HG03159 (cell line): ENCODE measurements around the gene RFNG.

Experiments used
- ATAC-seq: cut with Tn5 transposase; IDR thresholded peaks from one replicate; pipeline ENCODE4 v1.9.1; 2021; ENCODE audit warnings: mild to moderate bottlenecking, moderate library complexity; ENCODE audit not compliant: unreplicated experiment

Gene RFNG

DNA sequence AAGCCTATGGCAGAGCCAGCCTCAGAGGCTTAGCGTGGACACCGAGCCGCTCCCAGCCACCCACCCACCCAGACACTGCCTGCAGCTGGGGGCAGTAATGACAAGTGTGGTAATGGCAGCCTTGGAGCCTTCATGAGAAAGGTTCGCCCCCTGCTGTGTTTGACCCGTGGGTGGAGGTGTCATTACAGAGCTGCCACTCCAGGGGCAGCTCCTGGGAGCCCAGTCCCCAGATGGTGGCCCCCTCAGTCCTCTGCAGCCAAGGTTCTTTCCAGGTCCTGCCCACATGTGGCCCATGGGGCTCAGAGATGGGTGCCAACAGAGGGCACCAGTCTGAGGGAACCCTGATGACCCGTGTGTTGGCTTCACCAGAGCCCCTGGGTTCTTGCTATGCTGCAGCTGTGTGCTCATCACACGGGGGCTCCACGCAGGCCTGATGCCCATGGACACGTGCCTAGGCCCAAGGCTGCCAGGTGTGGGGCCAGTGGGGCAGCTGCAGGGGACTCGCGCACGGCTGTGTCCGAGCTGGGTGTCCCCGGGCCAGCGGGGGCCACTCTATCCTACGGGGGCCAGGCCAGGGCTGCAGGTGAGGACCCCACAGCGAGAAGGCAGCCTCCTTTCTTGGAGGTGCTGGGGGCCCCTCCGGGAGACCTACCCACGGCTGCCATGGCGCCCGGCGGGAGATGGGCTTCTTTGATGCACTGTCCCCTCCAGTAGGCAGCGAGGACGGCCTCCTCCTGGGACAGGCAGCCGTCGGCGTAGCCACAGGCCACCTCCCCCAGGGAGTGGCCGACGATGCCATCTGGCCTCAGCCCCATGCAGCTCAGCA lies 38.3 kb upstream of the RFNG start:
- ATAC-seq, result no peak

DNA sequence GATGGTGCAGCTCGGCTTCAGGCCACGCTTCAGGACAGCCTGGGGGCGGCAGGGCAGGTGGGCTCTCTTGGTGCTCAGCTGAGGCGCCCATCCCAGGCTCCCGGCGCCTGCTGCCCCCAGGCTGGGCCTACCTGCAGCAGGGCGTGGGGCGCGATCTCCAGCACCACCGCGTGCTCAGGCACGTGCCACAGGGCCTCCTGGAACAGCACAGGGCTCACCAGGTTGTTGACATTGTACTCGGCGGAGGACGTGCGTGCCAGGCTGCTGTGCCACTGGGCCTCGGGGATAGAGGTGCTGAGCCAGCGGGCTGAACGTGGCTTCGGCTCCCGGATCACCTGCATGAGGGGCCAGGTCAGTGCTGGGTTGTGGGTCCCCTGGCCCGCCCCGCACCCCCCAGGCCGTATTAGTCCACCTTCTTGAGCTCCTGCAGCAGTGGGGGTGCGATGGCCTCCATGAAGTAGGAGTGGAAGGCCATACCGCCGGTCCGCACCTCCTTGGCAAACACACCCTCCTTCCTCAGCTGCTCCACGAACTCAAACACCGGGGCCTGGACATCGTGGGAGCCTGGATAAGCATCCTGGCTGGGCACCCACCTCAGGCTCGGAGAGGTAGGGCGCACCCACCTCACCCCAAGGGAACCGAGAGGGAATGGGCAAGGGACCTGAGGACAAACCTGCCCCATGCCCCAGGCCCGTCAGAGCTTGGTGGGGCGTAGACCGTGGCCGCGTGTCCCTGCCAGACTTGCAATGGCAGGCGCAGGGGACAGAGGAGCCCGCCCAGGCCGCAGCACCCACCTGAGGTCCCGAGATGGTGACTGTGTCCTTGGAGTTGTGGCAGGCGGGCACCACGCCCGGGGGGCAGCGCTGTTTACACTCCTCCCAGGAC lies 37.5 kb upstream of the RFNG start:
- ATAC-seq, result no peak

DNA sequence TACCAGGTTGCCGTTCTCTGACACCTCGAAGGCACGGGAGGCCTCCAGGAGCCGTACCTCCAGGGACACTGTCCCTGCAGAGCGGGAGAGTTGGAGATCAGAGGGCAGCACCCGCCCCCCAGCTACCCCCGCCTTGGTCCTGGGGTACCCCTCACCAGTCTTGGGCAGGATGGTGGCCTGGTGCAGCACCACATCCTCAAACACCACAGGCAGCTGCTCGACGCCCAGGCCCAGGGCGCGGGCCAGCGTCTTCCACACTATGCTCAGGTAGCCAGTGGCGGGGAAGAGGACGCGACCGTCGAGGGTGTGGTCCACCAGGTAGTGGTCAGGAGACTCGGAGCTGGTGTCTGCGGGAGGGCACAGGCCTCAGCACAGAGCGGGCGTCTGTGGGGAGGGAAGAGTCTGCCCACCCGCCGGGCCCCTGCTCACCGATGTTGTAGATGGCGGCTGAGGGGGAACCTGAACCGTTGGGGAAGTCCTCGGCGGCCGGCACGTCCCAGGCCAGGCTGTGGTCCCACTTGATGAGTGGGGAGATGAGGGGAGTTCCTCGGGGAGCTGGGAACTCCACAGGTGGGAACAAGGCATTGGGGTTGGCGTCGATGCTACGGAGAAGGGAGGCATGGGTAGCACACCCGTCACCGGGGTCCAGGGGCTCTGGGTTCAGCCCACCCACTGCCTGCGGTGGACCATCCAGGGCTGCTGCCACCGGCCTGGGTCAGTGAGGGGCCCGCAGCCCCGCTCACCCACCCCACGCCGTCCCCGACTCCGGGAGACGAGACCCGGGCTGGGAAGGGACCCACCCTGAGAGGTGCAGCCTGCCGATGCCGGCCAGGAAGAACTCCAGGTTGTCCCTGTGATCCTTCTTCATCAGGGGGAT lies 36.6 kb upstream of the RFNG start:
- ATAC-seq, result no peak

DNA sequence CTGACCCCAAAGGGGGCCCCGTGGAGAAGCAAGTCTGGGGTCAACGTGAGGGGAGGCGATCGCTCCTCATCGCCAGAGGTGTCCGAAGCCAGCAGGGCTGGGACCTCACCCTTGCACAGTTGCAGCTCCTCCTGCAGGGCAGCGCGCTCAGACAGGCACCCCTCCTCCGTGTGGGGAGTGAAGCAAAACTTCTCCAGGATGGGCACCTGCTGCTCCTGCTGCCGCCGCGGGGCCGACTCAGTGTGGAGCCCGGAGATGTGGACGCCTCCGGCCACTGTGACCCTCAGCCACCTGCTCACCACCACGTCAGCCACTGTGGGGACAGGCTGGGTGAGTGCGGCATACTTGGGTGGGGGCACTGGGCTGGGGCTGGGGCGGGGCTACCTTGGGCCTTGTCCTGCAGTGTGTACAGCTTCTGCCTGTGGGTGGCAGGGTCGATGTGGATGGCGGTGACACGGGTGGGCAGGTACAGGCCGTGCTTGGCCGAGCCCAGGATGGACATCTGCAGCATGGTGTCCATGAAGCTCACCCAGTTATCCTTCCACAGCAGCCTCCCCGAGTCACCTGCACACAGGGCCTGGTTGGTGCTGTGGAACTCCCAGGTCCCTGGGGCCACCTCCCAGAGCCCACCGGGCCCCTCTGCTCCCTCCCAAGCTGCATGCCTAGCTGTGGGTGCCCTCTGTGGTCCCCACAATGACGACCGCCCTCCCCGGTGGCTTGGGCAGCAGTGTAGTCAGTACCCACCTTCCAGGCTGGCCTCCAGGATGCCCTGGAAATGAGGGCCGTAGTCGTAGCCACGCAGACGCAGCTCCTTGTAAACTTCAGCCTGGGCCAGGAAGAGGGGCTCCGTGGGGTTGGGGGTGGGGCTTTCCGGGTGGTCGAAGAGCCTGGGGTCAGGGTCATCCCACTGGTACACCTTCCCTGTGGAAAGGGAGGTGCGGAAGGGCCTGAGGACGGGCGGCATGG lies 35.6 kb upstream of the RFNG start:
- no peak for ATAC-seq

DNA sequence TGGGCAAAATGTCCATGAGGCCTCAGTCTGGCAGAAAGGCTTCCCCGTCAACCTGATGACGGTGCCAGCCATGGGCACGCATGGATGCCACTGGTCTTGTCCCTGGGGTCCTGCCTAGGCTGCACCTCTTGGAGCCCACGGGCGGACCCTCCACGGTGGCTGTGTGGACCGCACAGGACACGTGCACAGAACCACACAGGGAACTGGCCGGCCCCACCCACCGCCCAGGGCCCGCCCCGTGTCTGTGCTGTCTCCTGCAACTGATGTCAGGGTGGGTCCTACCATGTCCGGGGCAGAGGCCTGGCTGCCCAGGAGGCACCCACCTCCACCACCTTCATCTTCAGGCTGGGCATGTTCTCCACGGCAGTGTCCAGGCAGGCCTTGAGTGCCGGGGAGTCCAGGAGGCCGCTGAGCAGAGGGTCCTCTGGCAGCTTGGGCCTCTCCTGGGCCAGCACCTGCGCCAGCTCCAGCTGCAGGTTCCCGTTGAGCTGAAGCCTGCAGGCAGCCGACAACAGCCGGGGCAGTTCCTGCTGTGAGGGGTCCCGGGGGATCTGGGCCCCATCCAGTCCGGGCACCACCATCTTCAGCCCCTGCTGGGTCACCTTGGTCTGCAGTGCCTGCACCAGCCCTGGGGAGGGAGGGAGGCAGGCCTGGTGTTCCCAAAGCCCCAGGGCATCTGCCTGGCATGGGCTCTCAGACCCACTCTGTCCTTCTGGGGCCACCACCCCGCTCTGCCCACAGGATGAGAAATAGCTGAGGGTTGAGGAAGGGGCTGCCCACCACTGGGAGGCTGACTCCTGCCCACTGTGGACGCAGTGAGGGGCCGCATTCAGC lies 34.5 kb upstream of the RFNG start:
- no peak for ATAC-seq

DNA sequence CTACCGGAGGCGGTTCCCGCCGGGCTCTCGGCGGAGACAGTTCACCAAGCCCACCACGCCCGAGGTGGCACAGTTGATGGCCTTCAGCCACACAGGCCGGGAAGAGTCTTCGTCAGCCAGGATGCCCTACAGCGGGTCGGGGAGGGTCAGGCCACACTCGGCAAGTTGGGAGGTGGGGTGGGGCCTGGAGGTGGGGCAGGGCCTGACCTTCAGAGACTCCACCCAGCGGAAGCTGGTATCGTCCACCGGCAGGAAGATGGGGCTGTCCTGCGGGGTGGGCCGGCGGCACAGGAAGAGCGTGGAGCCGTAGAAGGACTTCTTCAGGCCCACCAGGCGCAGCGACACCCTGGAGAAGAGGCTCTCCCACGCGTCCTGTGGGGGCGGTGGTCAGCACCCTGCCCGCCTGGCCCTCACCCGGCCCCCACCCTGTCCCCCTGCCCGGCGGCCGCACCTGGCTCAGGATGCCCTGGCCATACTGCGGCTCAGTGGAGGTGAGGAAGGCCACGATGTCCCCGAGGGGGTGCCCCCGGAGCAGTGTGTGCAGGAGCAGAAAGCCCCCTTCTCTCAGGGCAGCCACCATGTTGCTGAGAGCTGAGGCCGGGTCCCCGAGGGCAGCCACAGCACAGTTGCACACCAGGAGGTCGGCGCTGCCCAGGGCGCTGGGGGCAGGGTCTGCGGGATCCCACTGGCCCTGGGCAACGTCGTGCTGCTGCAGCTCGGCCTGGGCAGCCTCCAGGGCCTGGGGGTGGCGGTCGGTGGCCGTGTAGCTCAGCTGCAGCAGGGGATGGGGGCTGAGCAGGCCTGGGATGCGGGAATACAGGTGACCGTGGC lies 33.6 kb upstream of the RFNG start:
- no peak for ATAC-seq

DNA sequence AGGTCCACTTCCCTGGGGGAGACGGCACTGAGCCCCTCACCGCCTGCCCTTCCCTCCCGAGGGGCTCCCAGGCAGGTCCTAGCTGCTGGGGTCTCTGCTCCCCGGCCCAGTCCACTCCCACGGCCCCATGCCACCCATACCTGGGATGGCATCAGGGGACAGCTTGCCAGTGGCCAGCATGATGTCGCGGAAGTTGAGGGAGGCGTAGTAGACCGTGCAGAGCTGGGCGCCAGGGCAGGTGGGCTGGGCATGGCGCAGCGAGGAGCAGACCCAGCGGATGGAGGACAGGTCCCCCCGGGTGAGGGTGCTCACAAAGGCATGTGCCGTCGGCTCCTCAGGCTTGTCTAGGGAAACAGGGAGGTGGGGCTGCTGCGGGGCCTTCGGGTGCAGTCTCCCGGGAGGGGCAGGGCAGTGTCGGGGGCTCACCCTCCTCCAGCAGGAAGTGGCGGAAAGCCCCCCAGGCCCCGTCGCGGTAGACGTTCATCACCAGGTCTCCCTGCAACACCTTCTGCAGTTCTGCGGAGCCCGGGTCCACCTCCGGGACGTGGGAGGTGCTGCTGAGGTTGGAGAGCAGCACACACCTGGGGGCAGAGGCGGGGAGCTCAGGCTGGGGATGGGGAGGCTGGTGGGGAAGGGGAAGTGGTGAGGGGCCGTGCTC lies 32.9 kb upstream of the RFNG start:
- no peak for ATAC-seq

DNA sequence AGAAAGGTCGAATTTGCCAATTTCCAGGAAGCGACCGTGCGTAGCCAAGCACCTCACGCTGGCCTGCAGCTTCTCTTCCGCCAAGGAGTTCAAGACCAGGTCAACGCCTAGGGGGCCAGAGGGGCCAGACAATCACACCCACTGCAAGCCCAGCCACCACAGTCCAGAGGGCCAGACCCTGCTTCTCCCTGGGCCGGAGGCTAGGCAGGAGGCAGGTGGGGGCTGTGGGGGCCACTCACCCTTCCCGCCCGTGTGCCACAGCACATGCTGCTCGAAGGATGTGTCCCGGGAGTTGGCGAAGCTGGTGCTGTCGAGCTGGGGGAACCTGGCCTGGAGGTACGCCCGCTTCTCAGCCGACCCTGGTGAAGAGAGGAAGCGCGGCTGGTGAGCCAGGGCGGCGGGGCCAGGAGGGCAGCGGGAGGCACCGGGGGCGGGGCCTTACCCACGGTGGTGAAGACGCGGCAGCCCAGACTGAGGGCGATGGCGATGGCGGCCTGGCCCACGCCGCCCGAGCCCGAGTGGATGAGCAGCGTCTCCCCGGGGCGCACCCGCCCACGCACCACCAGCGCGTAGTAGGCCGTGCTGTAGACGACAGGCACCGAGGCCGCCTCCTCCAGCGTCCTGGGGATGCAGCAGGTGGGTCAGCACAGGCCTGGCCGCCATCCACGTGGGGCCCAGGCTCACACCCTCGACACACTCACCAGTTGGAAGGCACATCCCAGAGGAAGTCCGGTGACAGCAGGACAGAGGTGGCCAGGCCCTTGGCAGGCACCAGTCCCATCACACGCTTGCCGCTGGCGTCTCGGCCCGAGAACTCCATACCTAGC lies 32.1 kb upstream of the RFNG start:
- ATAC-seq, result no peak

DNA sequence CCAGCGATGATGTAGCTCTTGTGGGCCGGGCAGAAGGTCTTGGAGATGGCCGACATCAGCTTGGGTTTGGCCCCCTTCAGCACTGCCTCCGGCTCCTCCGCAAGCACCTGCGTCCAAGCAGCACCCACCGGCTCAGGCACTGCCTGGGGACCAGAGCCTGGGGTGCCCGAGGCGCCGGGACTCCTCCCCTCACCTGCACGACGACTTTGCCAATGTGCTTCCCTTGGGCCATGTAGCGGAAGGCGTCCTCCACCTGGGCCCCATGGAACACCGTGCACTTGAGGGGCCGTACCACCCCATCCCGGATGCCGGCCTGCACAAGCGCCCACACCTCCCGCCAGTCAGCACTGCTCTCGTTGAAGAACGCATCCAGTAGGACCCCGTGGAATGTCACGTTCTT lies 31.4 kb upstream of the RFNG start:
- ATAC-seq, result no peak

DNA sequence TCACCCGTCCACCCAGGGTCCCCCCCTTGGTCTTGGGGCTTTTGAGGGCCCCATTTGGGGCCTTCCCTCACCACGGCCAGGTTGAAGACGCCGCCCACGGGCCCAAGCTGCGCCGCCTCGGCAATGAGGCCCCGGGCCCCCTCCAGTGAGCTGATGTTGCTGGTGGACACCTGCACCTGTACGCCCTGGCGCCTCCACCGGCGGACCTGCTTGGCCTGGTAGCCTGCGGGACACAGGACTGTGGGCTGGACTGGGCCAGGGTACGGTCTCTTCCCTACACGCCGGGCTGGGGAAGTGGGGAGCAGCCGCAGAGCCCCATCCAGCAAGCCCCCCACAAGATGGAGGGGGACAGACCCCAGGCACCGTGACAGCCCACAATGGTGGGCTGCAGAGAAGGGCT lies 30.8 kb upstream of the RFNG start:
- no peak for ATAC-seq

DNA sequence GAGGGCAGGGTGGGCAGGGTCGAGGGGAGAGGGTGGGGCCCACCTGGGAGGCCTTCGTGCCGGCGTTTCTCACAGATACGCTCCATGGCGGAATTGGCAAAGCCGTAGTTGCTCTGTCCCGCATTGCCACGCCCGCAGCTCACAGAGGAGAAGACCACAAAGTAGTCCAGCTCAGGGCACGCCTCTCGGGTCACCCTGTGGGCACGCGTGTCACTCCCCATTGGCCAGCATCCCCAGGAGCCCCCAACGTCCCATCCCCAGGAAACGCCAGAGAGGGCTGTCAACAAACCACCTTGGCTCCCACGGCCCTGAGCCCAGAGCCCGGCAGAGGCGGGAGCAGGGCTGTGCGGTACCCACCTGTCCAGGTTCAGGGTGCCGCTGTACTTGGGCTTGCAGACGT lies 30.4 kb upstream of the RFNG start:
- no peak for ATAC-seq

DNA sequence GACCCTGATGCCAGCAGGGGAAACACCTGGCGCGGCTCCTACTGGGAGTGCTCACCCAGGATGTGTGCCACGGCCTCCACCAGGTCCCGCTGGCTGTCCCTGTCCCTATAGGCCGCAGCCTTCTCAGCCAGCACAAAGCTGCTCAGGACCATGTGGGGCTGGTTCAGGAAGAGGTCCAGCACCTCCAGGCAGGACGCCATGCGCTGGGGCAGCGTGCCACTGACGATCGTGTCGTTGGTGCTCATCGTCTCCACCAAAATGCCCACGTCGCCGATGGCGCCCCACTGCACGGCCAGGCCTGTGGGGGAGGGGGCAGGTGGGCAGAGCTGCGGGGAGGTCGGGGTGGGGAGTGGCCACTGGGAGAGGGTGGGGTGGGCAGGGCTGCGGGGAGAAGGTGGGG lies 29.9 kb upstream of the RFNG start:
- ATAC-seq, result no peak

DNA sequence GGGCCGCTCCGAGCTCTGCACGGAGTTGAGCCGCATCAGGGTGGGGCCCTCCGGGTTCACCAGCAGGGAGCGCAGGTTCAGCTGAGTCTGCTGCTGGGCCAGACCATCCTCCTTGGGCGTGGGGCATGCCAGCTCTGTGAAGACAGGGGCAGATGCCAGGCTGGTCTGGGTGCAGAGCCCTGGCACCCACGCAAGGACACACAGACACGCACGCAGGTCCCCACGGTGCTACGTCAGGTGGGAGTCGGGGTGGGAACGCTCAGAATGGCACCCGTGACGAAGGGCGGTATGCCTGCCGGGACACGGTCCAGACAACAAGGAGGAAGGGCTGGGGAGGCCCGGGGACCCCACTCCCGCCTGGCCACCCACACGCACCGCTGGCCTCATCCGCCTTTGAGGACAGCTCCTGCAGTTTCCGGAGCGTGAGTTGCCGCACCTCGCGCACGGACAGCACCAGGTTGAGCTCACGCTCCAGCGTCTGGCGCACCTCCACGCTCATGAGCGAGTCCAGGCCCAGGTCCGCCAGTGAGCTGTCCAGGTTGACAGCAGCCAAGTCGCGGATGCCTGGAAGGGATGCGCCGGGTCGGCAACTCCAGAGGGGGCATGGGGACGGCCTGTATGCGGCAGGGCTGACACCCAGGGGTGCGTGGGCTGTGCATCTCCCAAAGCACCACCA lies 29.3 kb upstream of the RFNG start:
- ATAC-seq, result no peak

DNA sequence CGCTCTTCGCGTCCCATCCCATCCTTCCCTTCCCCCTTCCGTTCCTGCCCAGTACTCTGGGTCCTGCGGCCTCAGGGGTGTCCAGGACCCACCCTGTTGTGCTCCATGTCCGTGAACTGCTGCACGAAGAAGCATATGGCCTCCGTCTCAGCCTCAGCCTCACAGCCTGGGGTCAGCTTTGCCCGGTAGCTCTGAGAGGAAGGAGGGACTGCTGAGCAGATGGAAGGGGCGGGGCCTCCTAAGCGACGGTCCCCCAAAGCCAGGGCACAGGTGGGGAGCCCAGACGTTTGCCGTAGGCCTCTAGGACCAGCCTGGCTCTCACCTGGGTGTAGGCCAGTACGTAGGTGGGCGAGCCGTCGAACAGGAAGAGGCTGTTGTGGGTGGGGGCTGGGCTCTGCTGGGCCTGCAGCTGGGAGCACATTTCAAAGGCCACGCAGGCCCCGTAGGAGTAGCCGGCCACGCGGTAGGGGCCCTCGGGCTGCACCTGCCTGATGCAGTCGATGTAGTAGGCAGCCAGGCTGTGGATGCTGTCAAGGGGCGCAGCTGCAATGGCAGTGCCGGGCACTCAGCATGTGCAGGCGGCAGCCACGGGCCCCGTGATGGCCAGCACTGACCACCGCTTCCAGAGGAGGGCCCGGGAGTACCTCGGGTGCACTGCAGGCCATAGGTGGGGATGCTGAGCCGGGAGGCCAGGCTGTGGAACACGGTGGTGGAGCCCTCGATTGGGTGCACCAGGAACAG lies 28.6 kb upstream of the RFNG start:
- ATAC-seq, result no peak

DNA sequence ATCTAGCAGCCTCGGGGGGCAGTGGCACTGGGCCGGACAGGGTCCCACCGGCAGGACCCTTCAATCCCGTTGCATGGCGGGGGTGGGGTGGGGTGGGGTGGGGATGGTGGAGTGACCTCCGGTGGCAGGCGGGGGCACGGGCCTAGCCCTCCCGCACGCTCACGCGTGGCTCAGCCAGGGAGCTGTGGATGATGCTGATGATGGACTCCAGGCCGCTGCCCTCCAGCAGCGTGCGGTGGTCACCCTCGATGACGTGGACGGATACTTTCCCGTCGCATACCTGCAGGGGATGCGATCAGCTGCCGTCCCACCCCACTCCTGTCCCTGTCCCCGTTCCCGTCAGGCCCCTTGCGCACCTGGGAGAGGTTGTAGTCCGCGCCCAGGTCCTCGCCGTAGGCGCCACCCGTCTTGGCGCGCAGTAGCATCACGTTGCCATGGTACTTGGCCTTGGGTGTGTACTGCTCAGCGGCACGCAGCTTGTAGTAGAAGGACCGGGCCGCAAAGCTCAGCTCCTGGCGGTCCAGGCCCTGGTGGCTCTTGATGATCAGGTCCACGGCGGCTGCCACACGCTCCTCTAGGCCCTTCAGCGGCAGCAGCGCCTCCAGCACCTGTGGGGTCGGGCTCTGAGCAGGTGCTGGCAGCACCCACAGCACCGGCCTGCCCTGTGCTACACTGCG lies 27.5 kb upstream of the RFNG start:
- no peak for ATAC-seq
